ENCODE data around the gene NFYA. TPM values are rescaled to one million over a fixed set of nuclear protein-coding genes. Genes with fewer than 3 reads are reported as not detected.

NFYA gene
- total and polyA plus RNA-seq, 2 of the 13 experiments (the other 11 are each of a cell fraction or from before 2014, with no cell fraction given) = 16.0 to 22.9 TPM

GRCh38 chr6:41027799-41028560 lies 44.8 kb upstream of the NFYA start (continued):
- TF ChIP-seq RBAK (CRISPR knock-in tag; IDR thresholded peaks at IDR 0.05) (no peak), SMARCC2 (IDR thresholded peaks at IDR 0.05) (no peak), RBM39 (IDR thresholded peaks at IDR 0.05; ENCODE audit: low read depth, low read length, poor library complexity, severe bottlenecking) (peak; percentile 83), ZSCAN30 (CRISPR knock-in tag; IDR thresholded peaks at IDR 0.05) (no peak), MAX (IDR thresholded peaks at IDR 0.05) (peak; percentile 72), DNMT1 (CRISPR knock-in tag; IDR thresholded peaks at IDR 0.05) (peak; percentile 94), ZBTB26 (CRISPR knock-in tag; IDR thresholded peaks at IDR 0.05; ENCODE audit: borderline replicate concordance) (no peak), NR0B2 (CRISPR knock-in tag; IDR thresholded peaks at IDR 0.05) (peak; percentile 33; the same call in 1 of the 2 replicates), ZNF646 (CRISPR knock-in tag; IDR thresholded peaks at IDR 0.05) (no peak), ATM (IDR thresholded peaks at IDR 0.05; ENCODE audit: borderline replicate concordance) (no peak), NFE2 (CRISPR knock-in tag; IDR thresholded peaks at IDR 0.05) (no peak), ZBTB10 (CRISPR knock-in tag; IDR thresholded peaks at IDR 0.05; ENCODE audit: borderline replicate concordance) (no peak; the same call in 1 of the 2 replicates), AHR (CRISPR knock-in tag; IDR thresholded peaks at IDR 0.05) (peak; percentile 37; the same call in 1 of the 2 replicates), HDAC6 (IDR thresholded peaks at IDR 0.05; ENCODE audit: low read depth, low read length) (no peak), MIER3 (CRISPR knock-in tag; IDR thresholded peaks at IDR 0.05; ENCODE audit: borderline replicate concordance) (0 out of 2 replicates have a peak, but pooled peaks have one; percentile 15), ARID3A (IDR thresholded peaks at IDR 0.05; ENCODE audit: low read depth, low read length) (no peak)
